HG03521 (cell line): ENCODE results near the gene HUNK.

Source experiments
- ATAC-seq: cut with Tn5 transposase; IDR thresholded peaks from one replicate; pipeline ENCODE4 v1.9.1; 2021; ENCODE audit warnings: mild to moderate bottlenecking, moderate library complexity; ENCODE audit not compliant: unreplicated experiment

Gene HUNK

DNA sequence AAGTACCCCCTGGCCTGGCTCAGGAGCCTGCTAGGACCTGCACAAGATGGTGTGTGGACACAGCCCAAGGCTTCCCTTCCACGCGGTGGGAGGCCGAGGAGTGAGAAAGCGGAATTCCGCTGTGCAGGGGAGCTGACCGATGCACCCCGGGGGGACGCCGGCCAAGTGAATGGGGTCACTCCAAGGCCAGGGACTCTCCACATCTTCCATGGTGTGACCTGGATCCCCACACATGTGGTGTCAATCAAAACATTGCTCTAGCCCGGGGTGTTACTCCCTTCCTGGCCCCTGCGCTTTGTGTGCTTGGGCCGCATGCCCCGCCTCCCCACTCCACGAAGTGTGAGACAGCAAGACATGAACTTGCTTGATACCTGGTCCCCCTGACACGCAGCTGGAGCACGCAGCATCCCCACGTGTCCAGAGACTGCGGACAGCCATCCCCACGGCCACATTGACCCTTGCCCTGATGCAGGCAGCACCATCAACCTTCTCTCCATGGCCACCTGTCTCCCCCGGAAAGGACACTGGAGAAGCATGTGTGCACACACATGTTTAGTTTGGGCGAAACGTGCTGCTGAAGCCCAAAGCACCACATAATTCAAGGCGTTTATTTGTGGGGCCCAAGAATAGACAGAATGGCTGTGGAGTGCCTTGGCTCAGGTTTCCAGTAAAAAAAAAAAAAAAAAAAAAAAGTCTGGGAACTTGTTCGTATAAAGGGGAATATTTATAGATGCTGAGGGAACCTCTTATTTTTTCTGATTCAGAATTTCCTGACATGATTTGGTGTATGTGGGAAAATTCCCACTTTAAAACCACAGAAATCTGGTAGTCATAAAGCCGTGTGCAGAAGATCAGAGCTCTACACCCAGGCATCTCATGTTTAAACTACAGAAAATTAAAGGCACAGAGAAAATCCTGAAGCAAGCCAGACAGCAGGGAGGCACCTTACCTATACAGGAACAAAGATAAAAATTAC lies 171.7 kb downstream of the HUNK start:
- no peak for ATAC-seq

GRCh38 chr21:32046191-32046590 lies 173.4 kb downstream of the HUNK start:
- no peak for ATAC-seq

DNA sequence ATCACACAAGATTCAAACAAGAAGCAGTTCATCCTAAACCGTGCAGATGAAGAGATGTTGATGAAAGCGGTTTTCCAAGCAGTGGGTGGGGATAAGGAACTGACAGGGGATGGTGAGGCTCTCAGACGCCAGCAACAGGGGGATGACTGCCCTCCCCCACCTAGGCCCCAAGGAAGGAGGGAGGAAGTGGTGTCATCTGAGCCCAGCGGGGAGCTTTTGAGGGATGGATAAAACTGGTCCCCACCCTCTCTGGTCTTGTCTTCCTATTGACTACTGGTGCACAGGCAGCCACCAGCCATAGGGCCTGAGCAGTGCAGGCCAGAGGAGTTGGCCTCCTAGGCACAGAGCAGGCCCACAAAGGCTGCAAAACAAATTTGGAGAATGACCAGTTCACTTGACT lies 175.5 kb downstream of the HUNK start:
- no peak for ATAC-seq
